ENCODE results near the gene USF2. TPM values are rescaled to one million over a fixed set of nuclear protein-coding genes. Genes with fewer than 3 reads are reported as not detected.

Gene USF2
- total RNA-seq, 1 donor from 2014 or later, result 142 TPM

DNA sequence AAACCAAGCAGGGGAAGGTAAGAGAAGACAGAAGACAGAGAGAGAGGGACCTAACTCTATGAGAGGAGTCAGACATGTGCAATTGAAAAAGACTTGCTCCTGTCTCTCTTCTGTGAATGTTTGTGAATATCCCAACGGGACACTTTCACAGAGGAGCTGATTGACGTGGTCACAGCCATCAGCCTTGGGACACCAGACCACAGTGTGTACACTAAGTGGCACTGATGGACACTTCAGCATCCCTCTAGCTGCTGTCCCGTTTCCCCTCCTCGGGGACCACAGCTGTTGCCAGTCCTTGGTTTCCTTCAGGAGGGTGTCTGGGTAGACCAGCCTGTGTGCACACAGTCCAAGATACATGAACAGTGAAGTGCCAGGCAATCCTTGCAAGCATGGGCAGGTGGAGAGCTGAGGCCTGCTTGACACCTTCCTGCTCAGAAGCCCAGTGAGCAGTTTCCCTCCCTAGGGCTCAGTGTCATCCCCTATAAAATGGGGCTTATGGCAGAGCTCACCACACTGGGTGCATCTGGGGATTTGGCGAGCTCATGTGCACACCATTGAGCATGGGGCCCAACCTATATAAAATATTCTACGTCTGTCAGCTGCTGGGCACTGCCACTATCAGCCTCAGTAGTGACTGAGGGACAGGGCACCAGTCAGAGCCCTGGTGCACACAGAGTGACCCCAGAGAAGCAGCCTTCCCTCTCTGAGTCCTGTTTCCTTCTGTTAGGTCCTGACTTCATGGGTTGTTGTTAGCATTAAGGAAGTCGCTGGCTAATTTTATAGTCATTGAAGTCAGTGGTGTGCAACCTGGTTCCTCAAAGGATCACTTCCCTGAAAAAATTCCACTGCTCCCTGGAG is 4.3 kb upstream of the USF2 start:
- intact Hi-C loops (cut with micrococcal nuclease), result loop anchor here (5.0 kb wide), 4 partner anchors 57 to 453 kb away; partner anchors contain the start of genes FFAR1, FXYD7 and KMT2B
- H3K27ac Mint-ChIP-seq, result peak overlapping the region; percentile 75
- peaks cover 14% of the 10 kb centered on the region for H3K36me3 Mint-ChIP-seq (ENCODE audit: low read depth)

DNA sequence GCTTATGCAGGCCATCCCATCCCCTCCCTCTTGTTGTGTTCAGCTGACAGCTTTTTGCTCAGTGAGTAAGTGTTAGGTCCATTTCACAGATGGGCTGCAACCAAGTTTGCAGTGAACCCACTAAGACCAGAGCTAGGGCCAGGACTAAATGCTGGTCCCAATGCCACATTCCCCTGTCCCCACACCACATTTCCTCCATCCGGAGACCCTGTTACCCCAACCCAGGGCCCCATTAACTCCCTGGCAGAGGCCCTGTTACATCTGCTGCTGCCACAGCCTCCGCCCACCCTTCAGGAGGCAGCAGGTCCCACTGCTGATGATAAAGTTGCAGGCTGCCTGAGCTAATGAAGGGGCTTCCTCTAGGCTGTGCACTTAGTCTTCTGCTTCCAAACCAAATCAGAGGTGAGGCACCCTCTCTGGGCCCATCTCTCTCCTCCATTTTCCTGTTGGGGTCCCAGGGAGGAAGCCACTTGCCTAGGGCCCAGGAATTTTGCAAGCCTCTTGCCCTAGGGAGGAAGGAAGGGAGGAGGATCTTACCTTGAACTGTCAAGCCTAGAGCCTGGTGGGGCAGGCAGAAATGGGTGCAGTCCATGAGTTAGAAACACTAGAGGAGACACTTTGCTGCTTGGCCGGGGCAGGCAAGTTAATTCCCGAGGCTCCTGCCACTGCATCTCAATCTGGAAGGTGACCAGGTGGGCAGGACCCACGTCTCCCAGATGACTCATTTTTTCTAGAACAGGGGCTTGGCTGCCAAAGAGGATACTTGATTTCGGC is 3.4 kb upstream of the USF2 start:
- Mint-ChIP-seq H3K4me1 (ENCODE audit: low read depth) (peaks cover 8% of the 10 kb centered on the region), H3K9me3 (no peaks in the 10 kb centered on the region), H3K36me3 (ENCODE audit: low read depth) (peaks cover 18% of the 10 kb centered on the region), H3K27me3 (ENCODE audit: low read depth) (no peaks in the 10 kb centered on the region), H3K4me3 (ENCODE audit: low read depth) (peak overlapping the region; percentile 82), H3K27ac (peak overlapping the region; percentile 30)
- DNase-seq (ENCODE audit: low spot score), result no peak
- intact Hi-C loops (cut with micrococcal nuclease), result loop anchor here (5.0 kb wide), 4 partner anchors 58 to 452 kb away; partner anchors contain the start of genes FFAR1, FXYD7 and KMT2B

More for the DNA sequence above, 4.3 kb upstream of the USF2 start:
- Mint-ChIP-seq H3K4me1 (ENCODE audit: low read depth) (peaks cover 8% of the 10 kb centered on the region), H3K27me3 (ENCODE audit: low read depth) (no peaks in the 10 kb centered on the region), H3K4me3 (ENCODE audit: low read depth) (no peak overlapping the region), H3K9me3 (no peaks in the 10 kb centered on the region)
- no peak for DNase-seq (ENCODE audit: low spot score)

DNA sequence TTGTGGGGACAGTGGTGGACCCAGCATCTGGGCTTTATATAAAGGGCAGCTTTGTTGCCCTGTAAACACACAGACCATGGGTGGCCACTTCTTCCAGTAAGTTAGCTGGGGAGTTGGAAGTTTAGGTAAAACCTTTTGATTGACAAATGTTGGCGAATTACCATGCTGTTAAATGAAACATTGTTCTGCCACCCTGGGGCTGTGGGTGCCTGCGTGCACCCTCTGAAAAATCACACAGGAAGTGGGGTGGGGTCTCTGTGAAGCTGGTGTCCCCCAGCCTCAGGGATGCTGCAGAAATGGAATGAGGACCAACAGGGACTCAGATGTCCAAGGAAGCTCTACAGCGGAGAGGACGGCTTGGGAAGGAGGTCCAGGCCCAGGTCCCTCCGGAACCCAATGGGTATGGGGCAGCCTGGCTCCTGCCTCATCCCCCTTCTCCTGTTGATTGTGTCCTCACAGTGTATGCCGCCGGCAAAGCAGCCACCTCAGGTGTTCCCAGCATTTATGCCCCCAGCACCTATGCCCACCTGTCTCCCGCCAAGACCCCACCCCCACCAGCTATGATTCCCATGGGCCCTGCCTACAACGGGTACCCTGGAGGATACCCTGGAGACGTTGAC is 2.8 kb upstream of the USF2 start:
- Mint-ChIP-seq H3K9me3 (no peaks in the 10 kb centered on the region), H3K36me3 (ENCODE audit: low read depth) (peaks cover 25% of the 10 kb centered on the region), H3K4me3 (ENCODE audit: low read depth) (peak overlapping the region; percentile 82), H3K27ac (peak overlapping the region; percentile 81), H3K27me3 (ENCODE audit: low read depth) (no peaks in the 10 kb centered on the region), H3K4me1 (ENCODE audit: low read depth) (peaks cover 8% of the 10 kb centered on the region)
- DNase-seq (ENCODE audit: low spot score), result no peak
- intact Hi-C loops (cut with micrococcal nuclease), result loop anchor here (5.0 kb wide), 4 partner anchors 59 to 451 kb away; partner anchors contain the start of genes FFAR1, FXYD7 and KMT2B

GRCh38 chr19:35266520-35267352 is 2.0 kb upstream of the USF2 start:
- intact Hi-C loops (cut with micrococcal nuclease), result loop anchor here (5.0 kb wide), 4 partner anchors 59 to 451 kb away; partner anchors contain the start of genes FFAR1, FXYD7 and KMT2B
- H3K4me3 Mint-ChIP-seq (ENCODE audit: low read depth), result peak overlapping the region; percentile 93
- H3K4me1 Mint-ChIP-seq (ENCODE audit: low read depth), result peaks cover 8% of the 10 kb centered on the region
- peak overlapping the region; percentile 91 for H3K27ac Mint-ChIP-seq
- peaks cover 32% of the 10 kb centered on the region for H3K36me3 Mint-ChIP-seq (ENCODE audit: low read depth)
- no peaks in the 10 kb centered on the region for H3K27me3 Mint-ChIP-seq (ENCODE audit: low read depth)
- no peaks in the 10 kb centered on the region for H3K9me3 Mint-ChIP-seq
- DNase-seq (ENCODE audit: low spot score), result no peak

DNA sequence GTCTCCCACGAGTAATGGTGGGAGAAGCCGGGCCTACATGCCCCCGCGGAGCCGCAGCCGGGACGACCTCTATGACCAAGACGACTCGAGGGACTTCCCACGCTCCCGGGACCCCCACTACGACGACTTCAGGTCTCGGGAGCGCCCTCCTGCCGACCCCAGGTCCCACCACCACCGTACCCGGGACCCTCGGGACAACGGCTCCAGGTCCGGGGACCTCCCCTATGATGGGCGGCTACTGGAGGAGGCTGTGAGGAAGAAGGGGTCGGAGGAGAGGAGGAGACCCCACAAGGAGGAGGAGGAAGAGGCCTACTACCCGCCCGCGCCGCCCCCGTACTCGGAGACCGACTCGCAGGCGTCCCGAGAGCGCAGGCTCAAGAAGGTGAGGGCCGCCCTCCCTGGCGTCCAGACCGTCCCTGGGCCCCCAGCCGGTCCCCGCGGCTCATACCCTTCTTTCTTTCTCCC is 1.4 kb upstream of the USF2 start:
- peaks cover 12% of the 10 kb centered on the region for H3K4me1 Mint-ChIP-seq (ENCODE audit: low read depth)
- H3K4me3 Mint-ChIP-seq (ENCODE audit: low read depth), result peak overlapping the region; percentile 93
- no peaks in the 10 kb centered on the region for H3K27me3 Mint-ChIP-seq (ENCODE audit: low read depth)
- no peak for DNase-seq (ENCODE audit: low spot score)
- H3K9me3 Mint-ChIP-seq, result no peaks in the 10 kb centered on the region
- H3K27ac Mint-ChIP-seq, result peak overlapping the region; percentile 91
- H3K36me3 Mint-ChIP-seq (ENCODE audit: low read depth), result peaks cover 39% of the 10 kb centered on the region
- intact Hi-C loops (cut with micrococcal nuclease), result loop anchor here (5.0 kb wide), 4 partner anchors 60 to 450 kb away; partner anchors contain the start of genes FFAR1, FXYD7 and KMT2B

DNA sequence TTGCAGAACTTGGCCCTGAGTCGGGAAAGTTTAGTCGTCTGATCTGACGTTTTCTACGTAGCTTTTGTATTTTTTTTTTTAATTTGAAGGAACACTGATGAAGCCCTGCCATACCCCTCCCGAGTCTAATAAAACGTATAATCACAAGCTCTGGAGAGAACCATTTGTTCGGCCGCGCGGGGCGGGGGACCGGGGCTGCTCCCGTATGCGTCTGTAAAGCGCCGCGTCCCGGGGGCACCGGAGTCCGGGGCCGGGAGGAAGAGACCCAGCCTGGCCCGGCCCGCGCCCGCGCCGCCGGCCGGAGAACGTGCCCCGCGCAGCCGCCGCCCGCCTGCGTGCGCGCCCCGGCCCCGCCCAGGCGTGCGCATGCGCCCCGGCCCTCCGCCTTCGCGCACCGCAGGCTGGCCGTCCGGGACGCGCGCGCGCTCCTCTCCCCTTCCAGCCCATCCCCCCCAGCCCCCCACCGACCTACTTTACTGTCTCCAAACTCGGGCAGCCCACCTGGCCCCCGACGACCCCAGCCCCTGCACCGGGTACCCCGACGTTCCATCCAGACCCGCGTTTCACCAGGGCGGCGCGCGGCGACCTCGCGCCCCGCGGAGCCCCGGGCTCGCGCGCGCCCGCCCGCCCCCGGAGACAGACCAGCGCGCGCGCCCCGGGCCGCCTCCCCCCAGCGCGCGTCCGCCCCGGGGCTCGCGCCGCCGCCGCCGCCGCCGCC is 785 bp upstream of the USF2 start:
- intact Hi-C loops (cut with micrococcal nuclease), result loop anchor here (2.0 to 5.0 kb wide), 5 partner anchors 61 to 449 kb away; partner anchors contain the start of genes FFAR1, FXYD5, FXYD7 and KMT2B
- no peaks in the 10 kb centered on the region for H3K27me3 Mint-ChIP-seq (ENCODE audit: low read depth)
- H3K27ac Mint-ChIP-seq, result peak overlapping the region; percentile 91
- H3K4me1 Mint-ChIP-seq (ENCODE audit: low read depth), result peaks cover 12% of the 10 kb centered on the region
- peak; percentile 73 for DNase-seq (ENCODE audit: low spot score)
- H3K36me3 Mint-ChIP-seq (ENCODE audit: low read depth), result peaks cover 42% of the 10 kb centered on the region
- H3K4me3 Mint-ChIP-seq (ENCODE audit: low read depth), result peak overlapping the region; percentile 93
- no peaks in the 10 kb centered on the region for H3K9me3 Mint-ChIP-seq

DNA sequence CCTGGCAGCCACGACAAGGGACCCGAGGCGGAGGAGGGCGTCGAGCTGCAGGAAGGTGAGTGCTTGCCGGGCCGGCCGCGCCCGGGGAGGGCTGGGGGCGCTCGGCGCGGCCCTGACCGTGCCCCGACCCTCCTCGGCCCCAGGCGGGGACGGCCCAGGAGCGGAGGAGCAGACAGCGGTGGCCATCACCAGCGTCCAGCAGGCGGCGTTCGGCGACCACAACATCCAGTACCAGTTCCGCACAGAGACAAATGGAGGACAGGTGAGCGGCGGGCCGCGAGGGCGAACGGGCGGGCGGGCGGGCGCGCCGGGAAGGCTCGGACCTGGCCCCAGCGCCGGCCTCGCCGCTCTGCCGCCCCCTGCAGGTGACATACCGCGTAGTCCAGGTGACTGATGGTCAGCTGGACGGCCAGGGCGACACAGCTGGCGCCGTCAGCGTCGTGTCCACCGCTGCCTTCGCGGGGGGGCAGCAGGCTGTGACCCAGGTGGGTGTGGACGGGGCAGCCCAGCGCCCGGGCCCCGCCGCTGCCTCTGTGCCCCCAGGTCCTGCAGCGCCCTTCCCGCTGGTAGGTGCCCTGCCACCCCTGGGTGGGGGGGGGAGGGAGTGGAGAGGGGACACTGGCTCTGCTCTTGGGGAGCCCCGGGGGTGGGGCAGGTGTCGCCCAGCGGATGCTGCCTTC is 816 bp downstream of the USF2 start:
- H3K36me3 Mint-ChIP-seq (ENCODE audit: low read depth), result peaks cover 57% of the 10 kb centered on the region
- no peaks in the 10 kb centered on the region for H3K27me3 Mint-ChIP-seq (ENCODE audit: low read depth)
- H3K4me3 Mint-ChIP-seq (ENCODE audit: low read depth), result peak overlapping the region; percentile 72
- peaks cover 12% of the 10 kb centered on the region for H3K4me1 Mint-ChIP-seq (ENCODE audit: low read depth)
- intact Hi-C loops (cut with micrococcal nuclease), result loop anchor here (2.0 to 5.0 kb wide), 5 partner anchors 62 to 448 kb away; partner anchors contain the start of genes FFAR1, FXYD5, FXYD7 and KMT2B
- H3K9me3 Mint-ChIP-seq, result no peaks in the 10 kb centered on the region
- DNase-seq (ENCODE audit: low spot score), result peak; percentile 76
- peak overlapping the region; percentile 67 for H3K27ac Mint-ChIP-seq

DNA sequence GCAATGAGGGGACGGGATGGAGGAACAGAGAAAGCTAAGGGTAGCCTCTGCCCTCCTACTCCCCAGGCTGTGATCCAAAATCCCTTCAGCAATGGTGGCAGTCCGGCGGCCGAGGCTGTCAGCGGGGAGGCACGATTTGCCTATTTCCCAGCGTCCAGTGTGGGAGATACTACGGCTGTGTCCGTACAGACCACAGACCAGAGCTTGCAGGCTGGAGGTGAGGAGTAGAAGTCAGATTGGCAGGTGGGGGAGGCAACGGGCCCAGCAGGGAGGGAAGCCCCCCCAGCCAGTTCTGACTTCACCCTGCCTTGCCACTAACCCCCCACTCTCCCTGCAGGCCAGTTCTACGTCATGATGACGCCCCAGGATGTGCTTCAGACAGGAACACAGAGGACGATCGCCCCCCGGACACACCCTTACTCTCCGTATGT is 1.6 kb downstream of the USF2 start:
- H3K9me3 Mint-ChIP-seq, result no peaks in the 10 kb centered on the region
- H3K27ac Mint-ChIP-seq, result no peak overlapping the region
- peak overlapping the region; percentile 66 for H3K4me3 Mint-ChIP-seq (ENCODE audit: low read depth)
- H3K36me3 Mint-ChIP-seq (ENCODE audit: low read depth), result peaks cover 62% of the 10 kb centered on the region
- no peaks in the 10 kb centered on the region for H3K27me3 Mint-ChIP-seq (ENCODE audit: low read depth)
- peaks cover 12% of the 10 kb centered on the region for H3K4me1 Mint-ChIP-seq (ENCODE audit: low read depth)
- intact Hi-C loops (cut with micrococcal nuclease), result no loop called here
- DNase-seq (ENCODE audit: low spot score), result no peak

GRCh38 chr19:35271546-35271945 is 2.8 kb downstream of the USF2 start:
- Mint-ChIP-seq H3K27ac (no peak overlapping the region), H3K9me3 (no peaks in the 10 kb centered on the region), H3K27me3 (ENCODE audit: low read depth) (no peaks in the 10 kb centered on the region), H3K4me3 (ENCODE audit: low read depth) (no peak overlapping the region), H3K4me1 (ENCODE audit: low read depth) (peaks cover 5% of the 10 kb centered on the region), H3K36me3 (ENCODE audit: low read depth) (peaks cover 64% of the 10 kb centered on the region)
- no peak for DNase-seq (ENCODE audit: low spot score)
- intact Hi-C loops (cut with micrococcal nuclease), result no loop called here

DNA sequence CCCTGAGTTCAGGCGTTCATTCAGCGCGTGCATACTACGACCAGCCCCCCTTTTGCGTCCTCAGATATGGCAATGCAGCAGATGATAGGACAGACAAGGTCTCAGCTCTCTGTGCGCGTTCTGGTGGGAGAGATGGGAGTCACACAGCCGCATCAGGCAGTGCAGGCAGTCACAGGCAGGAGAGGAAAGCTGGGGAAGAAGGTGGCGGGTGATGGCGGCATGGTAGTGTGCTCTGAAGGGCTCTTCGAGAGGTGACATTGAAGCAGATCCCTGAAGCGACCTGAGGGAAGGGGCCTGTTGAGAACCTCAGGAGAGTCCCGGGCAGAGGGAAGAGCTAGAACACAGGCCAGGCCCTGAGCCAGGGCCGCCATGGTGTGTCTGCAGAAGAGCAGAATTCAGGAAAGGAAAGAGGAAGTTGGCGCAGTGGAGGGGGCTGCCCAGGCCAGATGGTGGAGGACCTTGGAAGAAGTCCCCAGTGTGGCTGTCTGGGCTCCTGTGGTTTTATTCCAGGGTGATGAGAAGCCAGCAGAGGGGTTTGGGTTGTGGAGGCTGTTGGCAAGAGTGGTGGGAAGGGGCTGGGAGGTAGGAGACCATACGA is 3.5 kb downstream of the USF2 start:
- Mint-ChIP-seq H3K36me3 (ENCODE audit: low read depth) (peaks cover 69% of the 10 kb centered on the region), H3K27ac (no peak overlapping the region)

More for the DNA sequence above, 3.5 kb downstream of the USF2 start:
- H3K9me3 Mint-ChIP-seq, result no peaks in the 10 kb centered on the region
- H3K4me3 Mint-ChIP-seq (ENCODE audit: low read depth), result no peak overlapping the region
- intact Hi-C loops (cut with micrococcal nuclease), result no loop called here
- H3K4me1 Mint-ChIP-seq (ENCODE audit: low read depth), result peaks cover 7% of the 10 kb centered on the region
- no peak for DNase-seq (ENCODE audit: low spot score)
- no peaks in the 10 kb centered on the region for H3K27me3 Mint-ChIP-seq (ENCODE audit: low read depth)
